ENCODE measurements around the gene NCAM1.
A peak's percentile ranks its signal among the peaks of the same experiment; 100 is the strongest.

Gene NCAM1

GRCh38 chr11:113242060-113242459, 280.8 kb downstream of the NCAM1 start:
- H3K27ac ChIP-seq (ENCODE audit: low read depth, low read length): no peak overlapping the region
- H3K4me3 ChIP-seq (ENCODE audit: low read depth in 1 of 5, low read length in 5 of 5): no peak overlapping the region
- no peaks in the 10 kb centered on the region for H3K9me3 ChIP-seq (ENCODE audit: control insufficient read depth in 5 of 5, low read length in 5 of 5)
- peaks cover 0 to 10% (median 6%) of the 10 kb centered on the region in 5 donors for H3K4me1 ChIP-seq (ENCODE audit: control insufficient read depth in 5 of 5, insufficient read depth in 5 of 5, low read length in 5 of 5)
- H3K9ac ChIP-seq (ENCODE audit: low read length in 5 of 5): no peak overlapping the region
- peaks cover 0 to 7% (median 5%) of the 10 kb centered on the region in 5 donors for H3K27me3 ChIP-seq (ENCODE audit: control insufficient read depth in 5 of 5, insufficient read depth in 4 of 5, low read length in 5 of 5)
- H3K36me3 ChIP-seq (ENCODE audit: control insufficient read depth in 5 of 5, insufficient read depth in 5 of 5, low read length in 5 of 5): no peaks in the 10 kb centered on the region

- Histone ChIP-seq H3K9me3 (ENCODE audit: control insufficient read depth in 5 of 5, low read length in 5 of 5) (no peaks in the 10 kb centered on the region), H3K27ac (ENCODE audit: low read depth, low read length) (no peak overlapping the region), H3K36me3 (ENCODE audit: control insufficient read depth in 5 of 5, insufficient read depth in 5 of 5, low read length in 5 of 5) (no peaks in the 10 kb centered on the region), H3K27me3 (ENCODE audit: control insufficient read depth in 5 of 5, insufficient read depth in 4 of 5, low read length in 5 of 5) (peaks cover 0 to 10% (median 5%) of the 10 kb centered on the region in 5 donors), H3K4me1 (ENCODE audit: control insufficient read depth in 5 of 5, insufficient read depth in 5 of 5, low read length in 5 of 5) (peaks cover 0 to 10% (median 6%) of the 10 kb centered on the region in 5 donors), H3K4me3 (ENCODE audit: low read depth in 1 of 5, low read length in 5 of 5) (peak overlapping the region; percentile 48 to 78 (median 60)), H3K9ac (ENCODE audit: low read length in 5 of 5) (peak overlapping the region in 2 of 5 donors; percentile 34 to 49)
Observed at GRCh38 chr11:113242767-113243397, 281.7 kb downstream of the NCAM1 start.

GRCh38 chr11:113243696-113244095, 282.5 kb downstream of the NCAM1 start:
- Histone ChIP-seq H3K27ac (ENCODE audit: low read depth, low read length) (no peak overlapping the region), H3K9me3 (ENCODE audit: control insufficient read depth in 5 of 5, low read length in 5 of 5) (no peaks in the 10 kb centered on the region), H3K36me3 (ENCODE audit: control insufficient read depth in 5 of 5, insufficient read depth in 5 of 5, low read length in 5 of 5) (no peaks in the 10 kb centered on the region), H3K27me3 (ENCODE audit: control insufficient read depth in 5 of 5, insufficient read depth in 4 of 5, low read length in 5 of 5) (peaks cover 0 to 10% (median 4%) of the 10 kb centered on the region in 5 donors), H3K4me3 (ENCODE audit: low read depth in 1 of 5, low read length in 5 of 5) (no peak overlapping the region), H3K9ac (ENCODE audit: low read length in 5 of 5) (no peak overlapping the region), H3K4me1 (ENCODE audit: control insufficient read depth in 5 of 5, insufficient read depth in 5 of 5, low read length in 5 of 5) (peaks cover 0 to 10% (median 6%) of the 10 kb centered on the region in 5 donors)

GRCh38 chr11:113245216-113245615, 284.0 kb downstream of the NCAM1 start:
- Histone ChIP-seq H3K4me3 (ENCODE audit: low read depth in 1 of 5, low read length in 5 of 5) (no peak overlapping the region), H3K36me3 (ENCODE audit: control insufficient read depth in 5 of 5, insufficient read depth in 5 of 5, low read length in 5 of 5) (no peaks in the 10 kb centered on the region), H3K9ac (ENCODE audit: low read length in 5 of 5) (no peak overlapping the region), H3K9me3 (ENCODE audit: control insufficient read depth in 5 of 5, low read length in 5 of 5) (no peaks in the 10 kb centered on the region), H3K4me1 (ENCODE audit: control insufficient read depth in 5 of 5, insufficient read depth in 5 of 5, low read length in 5 of 5) (peaks cover 0 to 10% (median 6%) of the 10 kb centered on the region in 5 donors), H3K27ac (ENCODE audit: low read depth, low read length) (no peak overlapping the region), H3K27me3 (ENCODE audit: control insufficient read depth in 5 of 5, insufficient read depth in 4 of 5, low read length in 5 of 5) (peaks cover 0 to 10% (median 3%) of the 10 kb centered on the region in 5 donors)

DNA sequence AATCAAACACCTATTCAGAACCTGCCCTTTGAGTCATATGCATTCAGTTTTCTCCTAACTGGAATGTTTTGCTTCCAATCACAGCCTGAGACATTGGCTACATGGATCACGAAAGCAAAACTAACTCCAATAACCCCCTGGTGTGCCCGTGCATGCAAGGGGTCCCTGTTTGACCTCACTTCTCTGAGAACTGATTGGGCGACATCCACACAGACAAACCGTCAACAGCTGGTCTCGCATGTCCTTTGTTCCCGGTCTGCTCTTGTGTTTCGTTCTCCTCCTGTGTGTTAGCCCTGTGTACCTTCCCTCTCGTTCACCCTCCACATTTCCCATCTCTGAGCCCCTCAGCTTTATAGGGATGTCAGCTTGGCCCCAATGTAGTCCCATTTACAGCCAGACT, 286.0 kb downstream of the NCAM1 start:
- Histone ChIP-seq H3K9me3 (ENCODE audit: control insufficient read depth in 5 of 5, low read length in 5 of 5) (no peaks in the 10 kb centered on the region), H3K4me3 (ENCODE audit: low read depth in 1 of 5, low read length in 5 of 5) (peak overlapping the region in 1 of 5 donors; percentile 13), H3K27me3 (ENCODE audit: control insufficient read depth in 5 of 5, insufficient read depth in 4 of 5, low read length in 5 of 5) (peaks cover 0 to 10% (median 2%) of the 10 kb centered on the region in 5 donors), H3K4me1 (ENCODE audit: control insufficient read depth in 5 of 5, insufficient read depth in 5 of 5, low read length in 5 of 5) (peaks cover 0 to 10% (median 6%) of the 10 kb centered on the region in 5 donors), H3K27ac (ENCODE audit: low read depth, low read length) (no peak overlapping the region), H3K9ac (ENCODE audit: low read length in 5 of 5) (no peak overlapping the region), H3K36me3 (ENCODE audit: control insufficient read depth in 5 of 5, insufficient read depth in 5 of 5, low read length in 5 of 5) (no peaks in the 10 kb centered on the region)

GRCh38 chr11:113247966-113248365, 286.7 kb downstream of the NCAM1 start:
- H3K36me3 ChIP-seq (ENCODE audit: control insufficient read depth in 5 of 5, insufficient read depth in 5 of 5, low read length in 5 of 5): no peaks in the 10 kb centered on the region
- peaks cover 0 to 5% (median under 1%) of the 10 kb centered on the region in 5 donors for H3K4me1 ChIP-seq (ENCODE audit: control insufficient read depth in 5 of 5, insufficient read depth in 5 of 5, low read length in 5 of 5)
- no peak overlapping the region for H3K4me3 ChIP-seq (ENCODE audit: low read depth in 1 of 5, low read length in 5 of 5)
- peaks cover 0 to 10% (median 2%) of the 10 kb centered on the region in 5 donors for H3K27me3 ChIP-seq (ENCODE audit: control insufficient read depth in 5 of 5, insufficient read depth in 4 of 5, low read length in 5 of 5)
- H3K27ac ChIP-seq (ENCODE audit: low read depth, low read length): no peak overlapping the region
- no peaks in the 10 kb centered on the region for H3K9me3 ChIP-seq (ENCODE audit: control insufficient read depth in 5 of 5, low read length in 5 of 5)
- H3K9ac ChIP-seq (ENCODE audit: low read length in 5 of 5): no peak overlapping the region

DNA sequence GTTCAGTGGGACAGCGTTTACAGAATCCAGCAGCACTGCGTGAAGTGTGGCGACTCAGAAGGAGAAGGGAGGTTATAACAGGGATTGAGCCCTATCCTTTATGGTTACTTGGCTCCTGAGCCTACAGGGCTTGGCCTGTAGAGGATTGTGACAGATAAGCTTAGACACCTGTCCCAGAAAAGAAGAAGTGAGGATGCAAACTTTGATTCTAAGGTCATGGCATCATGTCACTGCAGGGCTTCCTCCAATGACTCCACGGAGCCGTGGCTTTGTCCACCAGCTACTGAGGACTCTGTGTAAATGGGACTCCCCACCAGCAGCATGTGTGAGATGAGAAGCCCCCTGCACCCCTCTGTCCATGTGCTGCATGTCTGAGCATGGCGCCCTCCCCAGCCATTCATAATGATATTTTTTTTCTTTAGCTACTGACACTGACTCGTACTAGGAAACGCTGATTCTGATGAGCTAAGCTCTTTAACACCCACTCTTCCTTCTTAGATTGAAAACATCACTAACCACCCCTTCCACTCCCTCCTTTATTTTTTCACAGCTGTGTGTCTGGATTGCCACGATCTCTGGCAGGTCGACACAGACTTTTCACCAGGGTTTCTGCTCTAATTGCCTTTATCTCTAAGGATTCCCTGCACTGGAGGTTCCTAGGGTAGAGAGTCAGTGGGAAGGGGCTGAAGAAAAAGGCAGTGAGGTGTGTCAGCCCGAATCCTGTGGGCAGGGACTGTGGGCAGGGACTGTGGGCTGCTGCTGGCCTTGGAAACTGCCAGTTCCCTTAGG, 287.7 kb downstream of the NCAM1 start:
- H3K9ac ChIP-seq (ENCODE audit: low read length in 5 of 5): no peak overlapping the region
- H3K4me3 ChIP-seq (ENCODE audit: low read depth in 1 of 5, low read length in 5 of 5): no peak overlapping the region
- H3K27ac ChIP-seq (ENCODE audit: low read depth, low read length): no peak overlapping the region
- H3K36me3 ChIP-seq (ENCODE audit: control insufficient read depth in 5 of 5, insufficient read depth in 5 of 5, low read length in 5 of 5): no peaks in the 10 kb centered on the region
- H3K4me1 ChIP-seq (ENCODE audit: control insufficient read depth in 5 of 5, insufficient read depth in 5 of 5, low read length in 5 of 5): no peaks in the 10 kb centered on the region
- no peaks in the 10 kb centered on the region for H3K9me3 ChIP-seq (ENCODE audit: control insufficient read depth in 5 of 5, low read length in 5 of 5)
- peaks cover 0 to 10% (median 0%) of the 10 kb centered on the region in 5 donors for H3K27me3 ChIP-seq (ENCODE audit: control insufficient read depth in 5 of 5, insufficient read depth in 4 of 5, low read length in 5 of 5)

DNA sequence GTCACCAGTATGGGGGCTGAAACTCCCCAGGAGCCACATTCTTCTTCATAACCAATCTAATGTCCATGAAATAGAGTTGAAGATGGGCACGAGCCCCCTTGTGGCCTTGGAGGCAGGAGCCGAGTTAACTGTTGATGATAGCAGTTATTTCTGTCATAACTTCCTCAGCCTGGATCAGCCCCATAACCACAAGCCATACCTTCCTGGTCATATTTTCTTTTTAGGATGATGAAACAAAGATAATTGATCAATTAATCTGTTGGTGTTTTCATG, 288.2 kb downstream of the NCAM1 start:
- Histone ChIP-seq H3K36me3 (ENCODE audit: control insufficient read depth in 5 of 5, insufficient read depth in 5 of 5, low read length in 5 of 5) (no peaks in the 10 kb centered on the region), H3K27me3 (ENCODE audit: control insufficient read depth in 5 of 5, insufficient read depth in 4 of 5, low read length in 5 of 5) (peaks cover 0 to 10% (median 0%) of the 10 kb centered on the region in 5 donors), H3K9ac (ENCODE audit: low read length in 5 of 5) (no peak overlapping the region), H3K9me3 (ENCODE audit: control insufficient read depth in 5 of 5, low read length in 5 of 5) (no peaks in the 10 kb centered on the region), H3K4me3 (ENCODE audit: low read depth in 1 of 5, low read length in 5 of 5) (no peak overlapping the region), H3K27ac (ENCODE audit: low read depth, low read length) (no peak overlapping the region), H3K4me1 (ENCODE audit: control insufficient read depth in 5 of 5, insufficient read depth in 5 of 5, low read length in 5 of 5) (no peaks in the 10 kb centered on the region)

GRCh38 chr11:113249786-113250185, 288.6 kb downstream of the NCAM1 start:
- no peak overlapping the region for H3K4me3 ChIP-seq (ENCODE audit: low read depth in 1 of 5, low read length in 5 of 5)
- no peak overlapping the region for H3K27ac ChIP-seq (ENCODE audit: low read depth, low read length)
- H3K4me1 ChIP-seq (ENCODE audit: control insufficient read depth in 5 of 5, insufficient read depth in 5 of 5, low read length in 5 of 5): no peaks in the 10 kb centered on the region
- no peaks in the 10 kb centered on the region for H3K9me3 ChIP-seq (ENCODE audit: control insufficient read depth in 5 of 5, low read length in 5 of 5)
- no peaks in the 10 kb centered on the region for H3K36me3 ChIP-seq (ENCODE audit: control insufficient read depth in 5 of 5, insufficient read depth in 5 of 5, low read length in 5 of 5)
- peaks cover 0 to 10% (median 0%) of the 10 kb centered on the region in 5 donors for H3K27me3 ChIP-seq (ENCODE audit: control insufficient read depth in 5 of 5, insufficient read depth in 4 of 5, low read length in 5 of 5)
- H3K9ac ChIP-seq (ENCODE audit: low read length in 5 of 5): no peak overlapping the region

- no peak overlapping the region for H3K4me3 ChIP-seq (ENCODE audit: low read depth in 1 of 5, low read length in 5 of 5)
- no peaks in the 10 kb centered on the region for H3K4me1 ChIP-seq (ENCODE audit: control insufficient read depth in 5 of 5, insufficient read depth in 5 of 5, low read length in 5 of 5)
- H3K9me3 ChIP-seq (ENCODE audit: control insufficient read depth in 5 of 5, low read length in 5 of 5): no peaks in the 10 kb centered on the region
- no peak overlapping the region for H3K9ac ChIP-seq (ENCODE audit: low read length in 5 of 5)
- no peak overlapping the region for H3K27ac ChIP-seq (ENCODE audit: low read depth, low read length)
- H3K27me3 ChIP-seq (ENCODE audit: control insufficient read depth in 5 of 5, insufficient read depth in 4 of 5, low read length in 5 of 5): peaks cover 0 to 5% (median 0%) of the 10 kb centered on the region in 5 donors
- no peaks in the 10 kb centered on the region for H3K36me3 ChIP-seq (ENCODE audit: control insufficient read depth in 5 of 5, insufficient read depth in 5 of 5, low read length in 5 of 5)
Observed at GRCh38 chr11:113251281-113251680, 290.1 kb downstream of the NCAM1 start.

Measured in subcutaneous abdominal adipose tissue (tissue), 5 donors.